NCI-H446 treated with DMSO at 0.1 percent for 48 hours (cell line): ENCODE data around the gene SLC26A5.
A peak's percentile ranks its signal among the peaks of the same experiment; 100 is the strongest.
"Not testable (repeated sequence)": the region's sequence is repeated elsewhere in the genome, so short reads cannot be mapped to it uniquely, and the experiment has no call there.

Source experiments
- DNase-seq: peaks from one replicate; lab custom pipeline; 2025; lab: John Stamatoyannopoulos, UW

SLC26A5 gene, protein sequence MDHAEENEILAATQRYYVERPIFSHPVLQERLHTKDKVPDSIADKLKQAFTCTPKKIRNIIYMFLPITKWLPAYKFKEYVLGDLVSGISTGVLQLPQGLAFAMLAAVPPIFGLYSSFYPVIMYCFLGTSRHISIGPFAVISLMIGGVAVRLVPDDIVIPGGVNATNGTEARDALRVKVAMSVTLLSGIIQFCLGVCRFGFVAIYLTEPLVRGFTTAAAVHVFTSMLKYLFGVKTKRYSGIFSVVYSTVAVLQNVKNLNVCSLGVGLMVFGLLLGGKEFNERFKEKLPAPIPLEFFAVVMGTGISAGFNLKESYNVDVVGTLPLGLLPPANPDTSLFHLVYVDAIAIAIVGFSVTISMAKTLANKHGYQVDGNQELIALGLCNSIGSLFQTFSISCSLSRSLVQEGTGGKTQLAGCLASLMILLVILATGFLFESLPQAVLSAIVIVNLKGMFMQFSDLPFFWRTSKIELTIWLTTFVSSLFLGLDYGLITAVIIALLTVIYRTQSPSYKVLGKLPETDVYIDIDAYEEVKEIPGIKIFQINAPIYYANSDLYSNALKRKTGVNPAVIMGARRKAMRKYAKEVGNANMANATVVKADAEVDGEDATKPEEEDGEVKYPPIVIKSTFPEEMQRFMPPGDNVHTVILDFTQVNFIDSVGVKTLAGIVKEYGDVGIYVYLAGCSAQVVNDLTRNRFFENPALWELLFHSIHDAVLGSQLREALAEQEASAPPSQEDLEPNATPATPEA

DNA sequence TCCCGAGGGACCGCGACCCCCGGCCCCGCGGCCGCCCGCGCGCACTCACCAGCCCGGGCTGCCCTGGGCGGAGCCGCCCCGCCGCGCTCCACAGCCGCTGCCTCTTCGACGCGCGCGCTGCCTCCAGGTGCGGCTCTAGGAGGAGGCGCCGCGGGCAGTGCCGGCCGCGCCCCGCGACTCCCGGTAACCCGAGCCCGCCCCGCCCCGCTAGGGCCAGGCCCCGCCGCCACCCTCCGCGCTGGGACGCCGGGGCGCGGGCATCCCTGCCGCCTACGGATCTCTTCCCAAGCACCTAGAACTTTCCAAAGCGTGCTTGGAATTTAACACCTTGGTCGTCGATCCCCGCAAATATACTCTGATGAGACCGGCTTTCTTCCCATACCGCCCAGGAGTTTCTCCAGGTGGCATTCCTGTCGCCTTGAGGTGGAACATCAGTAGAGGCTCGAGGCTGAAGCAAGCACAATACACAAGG lies at the start of gene SLC26A5:
TSS of gene SLC26A5 (minus strand) at position 159 of the 472 bp plus-strand sequence. CDS start 24,693 bp downstream, outside the sequence.
- no peak for DNase-seq

DNA sequence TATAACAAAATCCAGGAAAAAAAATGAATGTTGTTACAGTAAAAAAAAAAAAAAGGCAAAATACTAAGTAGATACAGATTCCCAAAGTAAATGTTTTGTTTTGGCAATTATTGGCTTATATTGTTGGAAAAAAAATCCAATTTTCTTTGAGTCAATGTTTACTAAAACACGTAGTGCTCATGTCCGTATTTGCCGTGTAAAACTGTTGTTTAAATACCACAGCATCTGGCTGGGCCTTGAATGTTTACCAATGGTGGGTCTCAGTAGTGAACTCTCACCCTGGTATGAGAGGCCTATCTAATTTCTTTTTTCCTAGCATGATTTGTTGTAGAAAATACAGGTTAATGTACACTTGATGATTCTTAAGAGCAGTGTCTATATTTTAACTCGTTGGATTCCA lies 41.4 kb upstream of the SLC26A5 start:
- DNase-seq, result no peak

GRCh38 chr7:103486873-103487272 lies 40.9 kb upstream of the SLC26A5 start:
- not testable (repeated sequence) for DNase-seq

GRCh38 chr7:103480771-103481170 lies 34.8 kb upstream of the SLC26A5 start:
- no peak for DNase-seq

GRCh38 chr7:103474956-103475355 lies 28.9 kb upstream of the SLC26A5 start:
- DNase-seq, result no peak

- DNase-seq, result no peak
These were observed 23.3 kb upstream of the SLC26A5 start for GRCh38 chr7:103469095-103469948.

DNA sequence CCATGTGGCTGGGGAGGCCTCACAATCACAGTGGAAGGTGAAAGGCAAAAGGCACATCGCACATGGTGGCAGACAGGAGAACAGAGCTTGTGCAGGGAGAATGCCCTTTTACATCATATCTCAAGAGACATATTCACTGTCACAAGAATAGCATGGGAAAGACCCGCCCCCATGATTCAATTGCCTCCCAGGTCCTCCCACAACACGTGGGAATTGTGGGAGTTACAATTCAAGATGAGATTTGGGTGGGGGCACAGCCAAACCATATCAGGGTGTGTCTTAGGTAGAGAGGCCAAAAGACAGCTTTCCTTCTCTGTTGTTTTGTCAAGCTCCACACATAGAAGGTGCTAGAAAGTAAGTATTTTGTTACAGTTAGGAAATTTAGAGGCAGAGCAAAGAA lies 20.8 kb upstream of the SLC26A5 start:
- no peak for DNase-seq

- DNase-seq, result no peak
These were observed 16.4 kb upstream of the SLC26A5 start for GRCh38 chr7:103462358-103462757.

DNA sequence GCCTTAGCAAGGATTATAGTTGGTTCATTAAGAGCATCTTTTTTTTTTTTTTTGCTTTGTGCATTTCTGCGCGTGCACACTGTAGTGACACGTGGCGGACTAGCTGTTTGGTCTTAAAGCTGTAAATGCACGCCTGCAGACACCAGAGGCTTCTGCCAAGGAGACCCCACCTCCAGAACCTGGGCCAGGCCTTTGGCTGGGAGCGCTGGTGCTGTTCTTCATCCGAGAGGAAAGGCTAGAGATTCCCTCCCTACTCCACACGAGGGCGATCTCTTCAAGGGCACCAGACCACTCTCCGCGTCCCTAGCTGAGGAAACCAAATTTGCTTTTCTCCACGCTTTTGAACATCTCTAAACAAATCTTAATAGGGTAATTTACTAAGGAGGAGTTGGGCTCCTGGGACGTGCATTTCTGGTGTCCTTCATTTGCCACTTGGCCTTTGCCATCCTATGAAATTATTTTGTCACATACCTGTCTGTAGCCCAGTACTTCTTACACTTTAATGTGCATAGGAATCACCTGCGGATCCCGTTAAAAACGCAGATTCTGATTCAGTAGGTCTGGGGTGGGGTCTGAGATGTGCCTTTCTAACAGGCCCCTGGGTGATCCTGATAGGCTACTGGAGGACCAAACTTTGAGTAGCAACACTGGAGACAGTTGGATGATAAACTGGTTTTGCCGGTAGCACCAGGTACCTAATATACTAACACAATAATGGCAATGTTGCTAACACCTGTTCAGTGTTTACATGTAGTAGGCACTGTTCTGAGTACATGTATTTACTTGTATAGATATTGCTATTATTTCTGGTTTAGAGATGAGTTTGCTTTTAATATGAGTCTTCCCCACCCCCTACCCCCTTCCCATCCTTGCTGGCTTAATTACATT lies 1.3 kb upstream of the SLC26A5 start:
- DNase-seq, result peak; percentile 23

- no peak for DNase-seq
These were observed 569 bp downstream of the SLC26A5 start for GRCh38 chr7:103445228-103446048.

GRCh38 chr7:103439661-103440060 lies 6.3 kb downstream of the SLC26A5 start:
- DNase-seq, result no peak

DNA sequence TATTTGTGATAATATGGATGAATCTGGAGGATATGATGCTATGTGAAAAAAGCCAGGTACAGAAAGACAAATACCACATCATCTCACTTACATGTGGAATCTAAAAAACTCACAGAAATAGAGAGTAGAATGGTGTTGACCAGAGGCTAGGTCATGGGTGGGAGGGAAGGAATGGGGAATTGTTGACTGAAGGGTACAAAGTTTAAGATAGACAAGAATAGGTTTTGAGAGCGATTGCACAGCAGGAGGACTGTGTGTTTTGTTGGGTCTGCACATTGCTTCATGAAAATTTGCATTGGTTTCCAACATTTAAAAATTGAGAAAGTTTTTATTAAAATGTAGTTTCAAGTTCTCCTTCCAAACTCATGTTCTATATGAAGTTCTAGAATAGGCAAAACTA lies 8.4 kb downstream of the SLC26A5 start:
- no peak for DNase-seq

DNA sequence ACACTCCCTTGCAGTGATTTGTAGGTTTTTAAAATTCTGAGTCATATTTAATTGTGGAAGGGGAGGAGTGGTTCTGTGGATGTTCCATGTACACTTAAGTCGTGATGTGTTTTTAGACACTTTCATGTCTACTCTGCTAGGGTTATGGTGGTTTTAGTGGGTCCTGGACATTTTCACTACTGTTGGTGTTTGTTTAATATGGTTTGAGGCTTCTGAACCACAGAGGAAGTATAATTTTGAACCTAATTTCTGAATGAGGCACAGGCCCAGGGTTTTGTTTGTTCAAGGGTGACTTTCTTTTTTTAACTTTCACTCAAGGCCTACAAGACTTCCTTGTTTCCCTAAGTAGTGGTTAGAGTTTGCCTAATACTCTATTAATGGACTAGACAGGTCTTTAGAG lies 13.3 kb downstream of the SLC26A5 start:
- no peak for DNase-seq

- DNase-seq, result no peak
These were observed 20.8 kb downstream of the SLC26A5 start for GRCh38 chr7:103425177-103425576.

- no peak for DNase-seq
These were observed 22.4 kb downstream of the SLC26A5 start for GRCh38 chr7:103423467-103424179.

GRCh38 chr7:103420857-103421384 lies 25.1 kb downstream of the SLC26A5 start:
- no peak for DNase-seq

DNA sequence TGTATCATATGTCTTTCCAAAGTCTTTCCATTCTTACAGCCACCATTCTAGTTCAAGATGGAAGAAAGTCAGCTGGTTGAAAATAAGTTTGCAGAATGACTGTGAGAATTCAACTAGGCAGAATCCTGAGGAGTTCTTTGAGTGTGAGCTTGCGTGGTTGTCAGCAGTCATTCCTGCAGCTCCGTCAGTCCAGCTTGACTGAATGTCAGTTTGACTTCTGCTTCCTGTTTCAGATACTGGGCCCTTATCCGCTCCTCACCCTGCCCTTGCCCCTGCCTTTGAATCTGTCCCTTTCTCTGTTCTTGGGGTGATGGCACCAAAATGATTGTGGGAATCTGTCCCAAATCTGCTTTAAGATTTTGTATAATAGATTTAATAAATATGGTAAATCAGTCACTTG lies 27.8 kb downstream of the SLC26A5 start:
- no peak for DNase-seq

- DNase-seq, result no peak
These were observed 32.6 kb downstream of the SLC26A5 start for GRCh38 chr7:103413407-103413806.

GRCh38 chr7:103412151-103412550 lies 33.9 kb downstream of the SLC26A5 start:
- DNase-seq, result no peak
